GM12891 (cell line): ENCODE results near the gene HEATR1.

Experiments used
- POLR2A ChIP-seq: IDR thresholded peaks from 2 replicates; pipeline ENCODE4 v1.6.1; 2011; ENCODE audit warnings: low read depth, low read length, control low read depth
- POLR2AphosphoS5 ChIP-seq: IDR thresholded peaks from 2 replicates; pipeline ENCODE4 v1.6.1; 2011; ENCODE audit warnings: low read depth, low read length, control low read depth
- TAF1 ChIP-seq: IDR thresholded peaks from 2 replicates; pipeline ENCODE4 v1.6.1; 2011; ENCODE audit warnings: low read depth, low read length, control low read depth

DNA sequence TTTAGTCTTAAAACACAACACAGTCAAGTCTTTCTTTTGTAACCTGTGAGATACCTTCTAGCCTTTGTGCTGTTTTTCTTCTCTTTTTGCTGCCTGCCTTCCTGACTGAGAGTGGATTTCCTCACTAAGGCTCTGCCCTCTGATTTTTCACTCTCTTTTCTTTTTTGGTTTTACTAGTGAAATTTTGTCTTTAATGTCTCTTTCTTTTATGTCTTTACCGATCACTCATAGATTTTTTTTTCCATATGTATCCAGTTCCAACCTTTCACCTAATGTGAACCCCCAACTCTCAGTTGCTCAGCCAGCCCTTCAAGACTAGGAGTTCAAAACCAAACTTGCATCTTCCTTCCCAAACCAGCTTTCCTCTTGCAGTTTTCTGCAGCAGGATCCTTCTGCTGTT, 74.0 kb downstream of the HEATR1 start:
- TF ChIP-seq POLR2AphosphoS5 (no peak), POLR2A (no peak), TAF1 (no peak)
